ENCODE data around the gene EFL1. TPM values are rescaled to one million over a fixed set of nuclear protein-coding genes. Genes with fewer than 3 reads are reported as not detected.

The EFL1 gene
- total RNA-seq, 1 experiment from 2014 or later, result 29.1 TPM

DNA sequence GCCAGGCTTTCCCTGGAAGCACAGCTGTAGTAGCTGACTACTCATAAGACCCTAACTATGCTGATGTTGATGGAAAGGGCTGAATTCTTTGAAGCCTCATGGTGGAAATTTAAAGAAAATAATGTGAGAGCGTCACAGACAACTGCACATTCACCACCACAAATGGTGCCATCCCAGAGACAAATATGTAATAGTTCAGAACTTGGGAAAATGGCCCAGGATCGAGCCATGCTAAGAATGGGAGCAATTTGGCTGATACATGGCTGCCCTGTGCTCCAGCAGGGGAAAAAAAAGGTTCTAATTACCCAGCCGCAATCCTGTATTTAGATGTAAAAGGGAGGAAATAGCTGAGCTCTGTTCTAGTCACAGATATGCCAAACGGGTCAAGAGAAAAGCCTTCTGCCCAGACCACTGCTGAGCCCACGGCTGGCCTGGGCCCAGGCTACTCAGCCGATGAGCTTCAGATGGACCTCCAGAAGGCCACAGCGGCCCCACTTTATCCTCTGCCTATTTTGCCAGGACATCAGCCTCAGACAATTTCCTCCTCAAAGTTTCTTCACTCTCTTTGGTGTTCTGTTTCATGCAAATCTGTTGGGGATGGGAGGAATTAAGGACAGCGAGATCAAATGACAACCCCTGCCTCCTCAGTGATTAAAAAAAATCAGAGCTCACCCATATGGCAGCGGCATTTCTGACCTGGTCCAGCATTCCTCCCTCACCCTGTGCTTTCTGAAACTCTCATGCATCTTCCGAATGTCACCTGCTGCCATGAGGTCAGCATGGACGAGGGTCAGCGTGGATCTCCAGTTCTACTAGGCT is 162.2 kb downstream of the EFL1 start:
- no peak overlapping the region for H3K4me3 Mint-ChIP-seq (ENCODE audit: low read depth, unreplicated experiment)
- H3K36me3 Mint-ChIP-seq (ENCODE audit: insufficient read depth, unreplicated experiment), result no peaks in the 10 kb centered on the region
- TF ChIP-seq, protein P1, sequence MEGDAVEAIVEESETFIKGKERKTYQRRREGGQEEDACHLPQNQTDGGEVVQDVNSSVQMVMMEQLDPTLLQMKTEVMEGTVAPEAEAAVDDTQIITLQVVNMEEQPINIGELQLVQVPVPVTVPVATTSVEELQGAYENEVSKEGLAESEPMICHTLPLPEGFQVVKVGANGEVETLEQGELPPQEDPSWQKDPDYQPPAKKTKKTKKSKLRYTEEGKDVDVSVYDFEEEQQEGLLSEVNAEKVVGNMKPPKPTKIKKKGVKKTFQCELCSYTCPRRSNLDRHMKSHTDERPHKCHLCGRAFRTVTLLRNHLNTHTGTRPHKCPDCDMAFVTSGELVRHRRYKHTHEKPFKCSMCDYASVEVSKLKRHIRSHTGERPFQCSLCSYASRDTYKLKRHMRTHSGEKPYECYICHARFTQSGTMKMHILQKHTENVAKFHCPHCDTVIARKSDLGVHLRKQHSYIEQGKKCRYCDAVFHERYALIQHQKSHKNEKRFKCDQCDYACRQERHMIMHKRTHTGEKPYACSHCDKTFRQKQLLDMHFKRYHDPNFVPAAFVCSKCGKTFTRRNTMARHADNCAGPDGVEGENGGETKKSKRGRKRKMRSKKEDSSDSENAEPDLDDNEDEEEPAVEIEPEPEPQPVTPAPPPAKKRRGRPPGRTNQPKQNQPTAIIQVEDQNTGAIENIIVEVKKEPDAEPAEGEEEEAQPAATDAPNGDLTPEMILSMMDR (IDR thresholded peaks at IDR 0.05; ENCODE audit: unreplicated experiment), result no peak
- H3K27me3 Mint-ChIP-seq (ENCODE audit: unreplicated experiment), result peaks cover 60% of the 10 kb centered on the region
- H3K27ac Mint-ChIP-seq (ENCODE audit: unreplicated experiment), result no peak overlapping the region
- no peaks in the 10 kb centered on the region for H3K4me1 Mint-ChIP-seq (ENCODE audit: low read depth, unreplicated experiment)
- intact Hi-C loops (cut with micrococcal nuclease; ENCODE audit: unreplicated experiment), result loop anchor here (10.0 kb wide), 1 partner anchor 266 kb away; no protein-coding TSS in a partner anchor
- no peak for DNase-seq
- CTCF ChIA-PET, result interaction anchor here (0.6 kb wide), 2 partner anchors 66 to 69 kb away, joined by 3 read pairs; no protein-coding TSS in a partner anchor
- no TSS peak for BruUV-seq (replicated peaks)
- no peaks in the 10 kb centered on the region for H3K9me3 Mint-ChIP-seq (ENCODE audit: low read depth, unreplicated experiment)

DNA sequence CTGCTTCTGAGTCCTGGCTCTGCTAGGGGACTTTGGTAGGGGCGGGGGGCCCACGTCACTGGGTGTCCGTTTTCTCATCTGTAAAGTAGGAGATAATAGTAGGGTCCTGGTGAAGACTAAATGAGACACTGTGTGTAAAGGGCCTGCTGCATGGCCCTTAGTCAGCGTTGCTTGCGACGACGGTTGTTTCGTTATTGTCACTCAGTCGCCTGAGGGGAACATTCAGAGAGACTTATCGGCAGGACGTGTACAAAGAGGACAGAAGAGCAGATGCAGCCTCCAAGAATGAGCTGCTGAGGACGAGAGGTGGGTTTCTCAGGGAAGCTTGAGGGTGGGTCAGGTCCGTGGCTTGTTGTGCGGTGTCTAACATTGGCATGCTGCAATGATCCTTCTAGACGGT is 163.9 kb downstream of the EFL1 start:
- TF ChIP-seq, protein P1 (IDR thresholded peaks at IDR 0.05; ENCODE audit: unreplicated experiment), result no peak
- no peaks in the 10 kb centered on the region for H3K9me3 Mint-ChIP-seq (ENCODE audit: low read depth, unreplicated experiment)
- no peak for DNase-seq
- BruUV-seq (replicated peaks), result no TSS peak
- no peak overlapping the region for H3K4me3 Mint-ChIP-seq (ENCODE audit: low read depth, unreplicated experiment)
- H3K27me3 Mint-ChIP-seq (ENCODE audit: unreplicated experiment), result peaks cover 63% of the 10 kb centered on the region
- H3K27ac Mint-ChIP-seq (ENCODE audit: unreplicated experiment), result no peak overlapping the region
- no peaks in the 10 kb centered on the region for H3K36me3 Mint-ChIP-seq (ENCODE audit: insufficient read depth, unreplicated experiment)
- no peaks in the 10 kb centered on the region for H3K4me1 Mint-ChIP-seq (ENCODE audit: low read depth, unreplicated experiment)
- intact Hi-C loops (cut with micrococcal nuclease; ENCODE audit: unreplicated experiment), result no loop called here
- CTCF ChIA-PET, result no interaction called here

DNA sequence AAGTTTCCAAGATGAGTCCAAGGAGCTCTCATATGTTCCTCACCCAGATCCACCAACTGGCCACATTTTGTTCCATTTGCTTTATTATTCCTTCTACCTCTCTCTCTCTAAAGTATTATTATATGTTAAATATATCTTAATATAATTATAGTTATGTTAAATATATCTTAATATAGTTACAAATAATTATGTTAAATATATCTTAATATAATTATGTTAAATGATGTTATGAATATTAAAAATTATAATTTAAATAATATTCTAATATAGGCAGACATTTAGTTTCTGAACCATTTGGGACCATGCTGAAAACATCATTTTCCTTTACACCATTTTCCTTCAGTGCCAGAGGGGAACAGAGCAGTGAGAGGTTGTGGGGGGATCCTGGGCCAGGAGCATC is 166.7 kb downstream of the EFL1 start:
- Mint-ChIP-seq H3K4me3 (ENCODE audit: low read depth, unreplicated experiment) (no peak overlapping the region), H3K9me3 (ENCODE audit: low read depth, unreplicated experiment) (no peaks in the 10 kb centered on the region), H3K4me1 (ENCODE audit: low read depth, unreplicated experiment) (no peaks in the 10 kb centered on the region), H3K36me3 (ENCODE audit: insufficient read depth, unreplicated experiment) (no peaks in the 10 kb centered on the region), H3K27ac (ENCODE audit: unreplicated experiment) (no peak overlapping the region), H3K27me3 (ENCODE audit: unreplicated experiment) (peaks cover 57% of the 10 kb centered on the region)
- intact Hi-C loops (cut with micrococcal nuclease; ENCODE audit: unreplicated experiment), result no loop called here
- no peak for DNase-seq
- CTCF ChIA-PET, result interaction anchor here (1.3 kb wide), 1 partner anchor 13 kb away, joined by 5 read pairs; no protein-coding TSS in a partner anchor
- TF ChIP-seq, protein P1 (IDR thresholded peaks at IDR 0.05; ENCODE audit: unreplicated experiment), result no peak
- no TSS peak for BruUV-seq (replicated peaks)

DNA sequence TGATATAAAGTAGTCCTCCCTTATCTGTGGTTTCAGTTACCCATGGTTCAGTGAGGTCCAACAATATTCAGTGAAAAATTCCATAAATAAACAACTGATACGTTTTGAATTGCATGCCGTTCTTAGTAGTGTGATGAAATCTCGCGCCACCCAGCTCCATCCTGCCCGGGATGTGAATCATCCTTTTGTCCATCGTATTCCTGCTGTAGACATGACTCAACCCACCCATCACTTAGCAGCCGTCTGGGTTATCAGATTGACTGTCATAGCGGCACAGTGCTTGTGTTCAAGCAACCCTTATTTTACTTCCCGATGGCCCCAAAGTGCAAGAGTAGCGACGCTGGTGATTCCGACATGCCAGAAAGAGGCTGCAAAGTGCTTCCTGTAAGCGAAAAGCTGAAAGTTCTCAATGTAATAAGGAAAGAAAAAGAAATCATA is 168.7 kb downstream of the EFL1 start:
- Mint-ChIP-seq H3K36me3 (ENCODE audit: insufficient read depth, unreplicated experiment) (no peaks in the 10 kb centered on the region), H3K27ac (ENCODE audit: unreplicated experiment) (no peak overlapping the region), H3K27me3 (ENCODE audit: unreplicated experiment) (peaks cover 57% of the 10 kb centered on the region), H3K4me1 (ENCODE audit: low read depth, unreplicated experiment) (no peaks in the 10 kb centered on the region), H3K9me3 (ENCODE audit: low read depth, unreplicated experiment) (no peaks in the 10 kb centered on the region), H3K4me3 (ENCODE audit: low read depth, unreplicated experiment) (no peak overlapping the region)
- BruUV-seq (replicated peaks), result no TSS peak
- CTCF ChIA-PET, result interaction anchor here (0.6 kb wide), 1 partner anchor 20 kb away, joined by 4 read pairs; no protein-coding TSS in a partner anchor
- DNase-seq, result no peak
- TF ChIP-seq, protein P1 (IDR thresholded peaks at IDR 0.05; ENCODE audit: unreplicated experiment), result no peak
- intact Hi-C loops (cut with micrococcal nuclease; ENCODE audit: unreplicated experiment), result no loop called here
